ENCODE results near the gene DDRGK1. TPM values are rescaled to one million over a fixed set of nuclear protein-coding genes. Genes with fewer than 3 reads are reported as not detected.

Gene DDRGK1
- total and polyA plus RNA-seq, 4 donors, result 40.5 to 81.0 (median 46.1) TPM

GRCh38 chr20:3172933-3173609, 31.4 kb downstream of the DDRGK1 start, which contains the start of gene LZTS3:
TSS of gene LZTS3 (minus strand) at chr20:3173549. CDS start at chr20:3167163, 6,386 bp downstream.
- WGBS, 2 donors, result 0 to 1% methylated on average over 49 to 62 of the region's 62 CpGs
- H3K9me3 ChIP-seq (ENCODE audit: control insufficient read depth, low read length), result no peaks in the 10 kb centered on the region
- peak within 1 kb of the TSS in 1 of 2 donors; percentile 70 for H3K27ac ChIP-seq (ENCODE audit: low read depth in 1 of 2, low read length in 2 of 2)
- intact Hi-C loops (cut with DNase I), result no loop called here
- peak within 1 kb of the TSS; percentile 88 to 91 for H3K4me3 ChIP-seq (ENCODE audit: low read length in 2 of 2)
- peak; percentile 79 for ATAC-seq (ENCODE audit: low FRiP score)
- no peaks in the 10 kb centered on the region for H3K27me3 ChIP-seq (ENCODE audit: control insufficient read depth in 1 of 2, insufficient read depth in 2 of 2, low read length in 1 of 2)
- DNase-seq, result peak; percentile 82 to 91
- no peaks in the 10 kb centered on the region for H3K4me1 ChIP-seq (ENCODE audit: control insufficient read depth in 1 of 2, insufficient read depth in 2 of 2, low read length in 2 of 2)
- no peaks in the 10 kb centered on the region for H3K36me3 ChIP-seq (ENCODE audit: control insufficient read depth in 1 of 2, insufficient read depth in 2 of 2, low read length in 1 of 2)

GRCh38 chr20:3172126-3172932, 32.2 kb downstream of the DDRGK1 start:
- intact Hi-C loops (cut with DNase I), result no loop called here
- Histone ChIP-seq H3K9me3 (ENCODE audit: control insufficient read depth, low read length) (no peaks in the 10 kb centered on the region), H3K27ac (ENCODE audit: low read depth in 1 of 2, low read length in 2 of 2) (no peak overlapping the region), H3K36me3 (ENCODE audit: control insufficient read depth in 1 of 2, insufficient read depth in 2 of 2, low read length in 1 of 2) (no peaks in the 10 kb centered on the region), H3K27me3 (ENCODE audit: control insufficient read depth in 1 of 2, insufficient read depth in 2 of 2, low read length in 1 of 2) (no peaks in the 10 kb centered on the region), H3K4me3 (ENCODE audit: low read length in 2 of 2) (peak overlapping the region in 1 of 2 donors; percentile 91), H3K4me1 (ENCODE audit: control insufficient read depth in 1 of 2, insufficient read depth in 2 of 2, low read length in 2 of 2) (no peaks in the 10 kb centered on the region)
- ATAC-seq (ENCODE audit: low FRiP score) (no peak), DNase-seq (peak; percentile 33 to 42)
- WGBS, 2 donors, result 30 to 36% methylated on average over 5 of the region's 5 CpGs

- WGBS, 2 donors, result 84 to 85% methylated on average over 14 of the region's 14 CpGs
- Histone ChIP-seq H3K4me3 (ENCODE audit: low read length in 2 of 2) (no peak overlapping the region), H3K4me1 (ENCODE audit: control insufficient read depth in 1 of 2, insufficient read depth in 2 of 2, low read length in 2 of 2) (no peaks in the 10 kb centered on the region), H3K36me3 (ENCODE audit: control insufficient read depth in 1 of 2, insufficient read depth in 2 of 2, low read length in 1 of 2) (no peaks in the 10 kb centered on the region), H3K27ac (ENCODE audit: low read depth in 1 of 2, low read length in 2 of 2) (no peak overlapping the region), H3K9me3 (ENCODE audit: control insufficient read depth, low read length) (no peaks in the 10 kb centered on the region), H3K27me3 (ENCODE audit: control insufficient read depth in 1 of 2, insufficient read depth in 2 of 2, low read length in 1 of 2) (no peaks in the 10 kb centered on the region)
- intact Hi-C loops (cut with DNase I), result no loop called here
- DNase-seq (peak; percentile 33 to 46), ATAC-seq (ENCODE audit: low FRiP score) (no peak)
Measured at GRCh38 chr20:3171391-3172125, 32.9 kb downstream of the DDRGK1 start.

GRCh38 chr20:3168829-3169590, 35.5 kb downstream of the DDRGK1 start:
- Histone ChIP-seq H3K36me3 (ENCODE audit: control insufficient read depth in 1 of 2, insufficient read depth in 2 of 2, low read length in 1 of 2) (no peaks in the 10 kb centered on the region), H3K4me1 (ENCODE audit: control insufficient read depth in 1 of 2, insufficient read depth in 2 of 2, low read length in 2 of 2) (no peaks in the 10 kb centered on the region), H3K27me3 (ENCODE audit: control insufficient read depth in 1 of 2, insufficient read depth in 2 of 2, low read length in 1 of 2) (no peaks in the 10 kb centered on the region), H3K9me3 (ENCODE audit: control insufficient read depth, low read length) (no peaks in the 10 kb centered on the region), H3K27ac (ENCODE audit: low read depth in 1 of 2, low read length in 2 of 2) (no peak overlapping the region), H3K4me3 (ENCODE audit: low read length in 2 of 2) (no peak overlapping the region)
- intact Hi-C loops (cut with DNase I), result no loop called here
- peak; percentile 18 to 25 for DNase-seq
- no peak for ATAC-seq (ENCODE audit: low FRiP score)
- WGBS, 2 donors, result 81% methylated on average over 7 of the region's 7 CpGs

GRCh38 chr20:3168079-3168828, 36.2 kb downstream of the DDRGK1 start:
- ATAC-seq (ENCODE audit: low FRiP score), result no peak
- H3K9me3 ChIP-seq (ENCODE audit: control insufficient read depth, low read length), result no peaks in the 10 kb centered on the region
- H3K27ac ChIP-seq (ENCODE audit: low read depth in 1 of 2, low read length in 2 of 2), result no peak overlapping the region
- intact Hi-C loops (cut with DNase I), result no loop called here
- H3K36me3 ChIP-seq (ENCODE audit: control insufficient read depth in 1 of 2, insufficient read depth in 2 of 2, low read length in 1 of 2), result no peaks in the 10 kb centered on the region
- no peaks in the 10 kb centered on the region for H3K27me3 ChIP-seq (ENCODE audit: control insufficient read depth in 1 of 2, insufficient read depth in 2 of 2, low read length in 1 of 2)
- DNase-seq, result peak; percentile 40 to 68
- WGBS, 2 donors, result 47 to 48% methylated on average over 30 to 39 of the region's 39 CpGs
- no peaks in the 10 kb centered on the region for H3K4me1 ChIP-seq (ENCODE audit: control insufficient read depth in 1 of 2, insufficient read depth in 2 of 2, low read length in 2 of 2)
- H3K4me3 ChIP-seq (ENCODE audit: low read length in 2 of 2), result no peak overlapping the region

- whole genome bisulfite sequencing, 2 donors, result 64 to 67% methylated on average over 25 of the region's 25 CpGs
Measured at GRCh38 chr20:3167738-3168078, 36.8 kb downstream of the DDRGK1 start.

GRCh38 chr20:3166913-3167342, 37.6 kb downstream of the DDRGK1 start:
- Histone ChIP-seq H3K4me1 (ENCODE audit: control insufficient read depth in 1 of 2, insufficient read depth in 2 of 2, low read length in 2 of 2) (no peaks in the 10 kb centered on the region), H3K4me3 (ENCODE audit: low read length in 2 of 2) (no peak overlapping the region), H3K9me3 (ENCODE audit: control insufficient read depth, low read length) (no peaks in the 10 kb centered on the region), H3K36me3 (ENCODE audit: control insufficient read depth in 1 of 2, insufficient read depth in 2 of 2, low read length in 1 of 2) (no peaks in the 10 kb centered on the region), H3K27me3 (ENCODE audit: control insufficient read depth in 1 of 2, insufficient read depth in 2 of 2, low read length in 1 of 2) (no peaks in the 10 kb centered on the region), H3K27ac (ENCODE audit: low read depth in 1 of 2, low read length in 2 of 2) (no peak overlapping the region)
- peak in 1 of 2 donors; percentile 43 for DNase-seq
- no peak for ATAC-seq (ENCODE audit: low FRiP score)
- WGBS, 2 donors, result 96 to 97% methylated on average over 16 of the region's 16 CpGs
- intact Hi-C loops (cut with DNase I), result no loop called here

More at GRCh38 chr20:3167738-3168078, 36.8 kb downstream of the DDRGK1 start:
- H3K9me3 ChIP-seq (ENCODE audit: control insufficient read depth, low read length), result no peaks in the 10 kb centered on the region
- DNase-seq (peak; percentile 19 to 70), ATAC-seq (ENCODE audit: low FRiP score) (no peak)
- intact Hi-C loops (cut with DNase I), result no loop called here
- no peaks in the 10 kb centered on the region for H3K27me3 ChIP-seq (ENCODE audit: control insufficient read depth in 1 of 2, insufficient read depth in 2 of 2, low read length in 1 of 2)
- H3K27ac ChIP-seq (ENCODE audit: low read depth in 1 of 2, low read length in 2 of 2), result no peak overlapping the region
- H3K36me3 ChIP-seq (ENCODE audit: control insufficient read depth in 1 of 2, insufficient read depth in 2 of 2, low read length in 1 of 2), result no peaks in the 10 kb centered on the region
- H3K4me1 ChIP-seq (ENCODE audit: control insufficient read depth in 1 of 2, insufficient read depth in 2 of 2, low read length in 2 of 2), result no peaks in the 10 kb centered on the region
- no peak overlapping the region for H3K4me3 ChIP-seq (ENCODE audit: low read length in 2 of 2)
